ENCODE measurements around the gene GOLGA7B.
A peak's percentile ranks its signal among the peaks of the same experiment; 100 is the strongest.

The GOLGA7B gene

DNA sequence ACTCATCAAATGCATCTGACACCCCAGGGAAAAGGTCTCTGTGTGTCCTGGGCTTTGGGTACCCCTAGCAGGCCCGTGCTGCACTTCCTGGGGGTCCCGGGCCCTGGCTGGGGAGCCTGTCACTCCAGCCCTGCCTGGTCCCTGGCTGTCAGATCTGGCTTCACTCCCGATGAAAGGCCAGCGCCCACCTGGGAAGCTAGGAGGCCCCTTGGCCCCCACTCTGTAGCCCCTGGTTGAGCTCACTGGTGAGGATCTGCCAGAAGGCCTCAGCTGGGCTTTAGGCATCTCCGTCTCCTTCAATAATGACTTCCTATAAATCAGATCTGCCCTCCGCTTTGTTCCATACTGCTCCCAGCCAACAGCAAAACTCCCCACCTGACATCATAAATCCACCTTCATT lies 64.0 kb downstream of the GOLGA7B start:
- no peak for DNase-seq (ENCODE audit: low read depth)
- H3K4me3 ChIP-seq (ENCODE audit: control insufficient read depth, low read depth, low read length), result no peak overlapping the region
- TF ChIP-seq, protein P1, sequence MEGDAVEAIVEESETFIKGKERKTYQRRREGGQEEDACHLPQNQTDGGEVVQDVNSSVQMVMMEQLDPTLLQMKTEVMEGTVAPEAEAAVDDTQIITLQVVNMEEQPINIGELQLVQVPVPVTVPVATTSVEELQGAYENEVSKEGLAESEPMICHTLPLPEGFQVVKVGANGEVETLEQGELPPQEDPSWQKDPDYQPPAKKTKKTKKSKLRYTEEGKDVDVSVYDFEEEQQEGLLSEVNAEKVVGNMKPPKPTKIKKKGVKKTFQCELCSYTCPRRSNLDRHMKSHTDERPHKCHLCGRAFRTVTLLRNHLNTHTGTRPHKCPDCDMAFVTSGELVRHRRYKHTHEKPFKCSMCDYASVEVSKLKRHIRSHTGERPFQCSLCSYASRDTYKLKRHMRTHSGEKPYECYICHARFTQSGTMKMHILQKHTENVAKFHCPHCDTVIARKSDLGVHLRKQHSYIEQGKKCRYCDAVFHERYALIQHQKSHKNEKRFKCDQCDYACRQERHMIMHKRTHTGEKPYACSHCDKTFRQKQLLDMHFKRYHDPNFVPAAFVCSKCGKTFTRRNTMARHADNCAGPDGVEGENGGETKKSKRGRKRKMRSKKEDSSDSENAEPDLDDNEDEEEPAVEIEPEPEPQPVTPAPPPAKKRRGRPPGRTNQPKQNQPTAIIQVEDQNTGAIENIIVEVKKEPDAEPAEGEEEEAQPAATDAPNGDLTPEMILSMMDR (IDR thresholded peaks at IDR 0.05; ENCODE audit: control insufficient read depth, insufficient read depth, low read depth, low read length, missing control alignments), result no peak

DNA sequence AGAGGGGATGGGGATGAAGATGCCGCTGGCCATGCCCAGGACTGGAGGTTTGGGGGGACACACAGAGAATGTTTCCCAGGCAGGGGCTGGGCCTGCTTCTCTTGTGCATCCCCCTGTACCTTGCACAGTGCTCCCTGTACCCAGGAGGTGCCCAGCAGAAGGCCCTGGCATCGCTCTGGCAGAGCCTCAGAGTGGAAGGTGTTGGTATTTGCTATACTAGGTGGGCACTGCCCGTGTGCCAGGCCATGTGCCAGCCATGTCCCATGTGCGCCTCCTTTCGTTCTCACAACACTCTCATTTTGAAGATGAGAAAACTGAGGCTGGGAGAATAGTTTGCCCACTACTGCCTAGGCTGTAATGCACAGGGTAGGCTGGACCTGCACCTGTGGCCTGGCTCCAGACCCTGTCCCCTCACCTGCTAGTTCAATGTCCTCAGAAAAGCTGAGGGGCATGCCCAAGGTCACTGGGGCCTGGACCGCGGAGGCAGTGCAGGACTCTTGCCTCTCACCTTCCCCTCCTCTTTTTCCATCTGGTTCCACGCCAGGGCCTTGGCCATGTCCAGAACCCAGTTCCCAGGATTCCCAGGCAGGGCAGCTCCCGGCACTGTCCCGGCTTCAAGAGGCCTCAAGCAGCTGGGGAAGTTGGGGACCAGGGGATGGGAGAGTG lies 64.7 kb downstream of the GOLGA7B start:
- no peak overlapping the region for H3K4me3 ChIP-seq (ENCODE audit: control insufficient read depth, low read depth, low read length)

DNA sequence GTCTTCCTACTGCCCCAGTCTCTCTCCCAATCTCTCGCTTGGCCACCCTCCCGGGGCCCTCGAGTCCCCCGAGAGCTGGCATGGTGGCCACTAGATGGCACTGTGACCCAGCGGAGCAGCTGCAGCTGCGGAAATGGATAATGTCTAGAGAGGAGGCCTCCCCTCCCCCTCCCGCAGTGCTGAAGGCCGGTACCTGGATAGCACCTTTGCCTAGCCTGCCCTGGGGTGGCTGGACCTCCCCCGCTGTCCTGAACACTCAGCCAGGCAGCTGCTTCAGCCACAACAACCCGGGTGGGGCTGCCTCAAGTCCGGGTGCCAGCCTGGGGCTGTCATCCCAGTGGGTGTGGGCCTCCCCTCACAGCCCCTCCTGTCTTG lies 65.2 kb downstream of the GOLGA7B start:
- H3K4me3 ChIP-seq (ENCODE audit: control insufficient read depth, low read depth, low read length), result no peak overlapping the region
- peak; percentile 2 for DNase-seq (ENCODE audit: low read depth)
- TF ChIP-seq, protein P1 (IDR thresholded peaks at IDR 0.05; ENCODE audit: control insufficient read depth, insufficient read depth, low read depth, low read length, missing control alignments), result peak; percentile 93

More for the DNA sequence above, 64.7 kb downstream of the GOLGA7B start:
- TF ChIP-seq, protein P1 (IDR thresholded peaks at IDR 0.05; ENCODE audit: control insufficient read depth, insufficient read depth, low read depth, low read length, missing control alignments), result no peak
- DNase-seq (ENCODE audit: low read depth), result no peak

DNA sequence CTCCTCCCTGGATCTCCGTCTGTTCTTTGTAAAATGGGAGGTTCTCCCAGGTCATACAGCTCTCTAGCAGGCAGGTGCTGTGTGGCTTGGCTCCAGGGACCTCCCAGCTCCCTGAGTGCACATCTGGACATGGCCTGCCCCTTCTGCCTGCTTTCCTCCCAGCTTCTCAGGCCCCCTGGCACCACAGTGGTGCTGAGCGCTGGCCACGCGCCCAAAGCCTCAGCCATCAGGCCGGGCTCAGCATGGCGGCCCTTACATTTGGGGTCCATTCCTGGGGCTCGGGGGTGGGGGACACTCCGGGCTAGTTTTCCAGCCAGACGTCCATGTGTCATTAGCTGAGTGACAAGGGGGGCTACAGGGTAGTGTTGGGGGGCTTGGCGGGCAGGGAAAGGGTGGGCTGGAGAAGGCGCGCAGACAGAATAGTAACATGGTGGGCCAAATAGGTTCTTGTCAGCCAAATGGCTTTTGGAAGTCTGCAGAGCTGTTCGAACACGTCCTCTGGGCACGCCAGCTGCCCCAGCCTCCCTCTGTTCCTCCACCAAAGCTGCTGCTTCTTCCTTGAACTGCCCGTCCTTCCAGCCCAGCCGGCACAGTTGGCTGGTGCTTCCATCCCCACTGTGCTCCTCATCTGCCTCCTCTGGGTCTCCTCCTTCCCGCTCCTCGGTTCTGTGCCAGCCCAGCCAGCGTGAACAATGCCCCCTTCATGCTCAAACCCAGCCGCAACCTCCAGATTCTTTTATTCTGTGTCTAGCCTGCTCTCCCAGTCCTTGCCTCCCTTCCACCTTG lies 65.9 kb downstream of the GOLGA7B start:
- DNase-seq (ENCODE audit: low read depth), result no peak
- TF ChIP-seq, protein P1 (IDR thresholded peaks at IDR 0.05; ENCODE audit: control insufficient read depth, insufficient read depth, low read depth, low read length, missing control alignments), result no peak
- H3K4me3 ChIP-seq (ENCODE audit: control insufficient read depth, low read depth, low read length), result no peak overlapping the region

DNA sequence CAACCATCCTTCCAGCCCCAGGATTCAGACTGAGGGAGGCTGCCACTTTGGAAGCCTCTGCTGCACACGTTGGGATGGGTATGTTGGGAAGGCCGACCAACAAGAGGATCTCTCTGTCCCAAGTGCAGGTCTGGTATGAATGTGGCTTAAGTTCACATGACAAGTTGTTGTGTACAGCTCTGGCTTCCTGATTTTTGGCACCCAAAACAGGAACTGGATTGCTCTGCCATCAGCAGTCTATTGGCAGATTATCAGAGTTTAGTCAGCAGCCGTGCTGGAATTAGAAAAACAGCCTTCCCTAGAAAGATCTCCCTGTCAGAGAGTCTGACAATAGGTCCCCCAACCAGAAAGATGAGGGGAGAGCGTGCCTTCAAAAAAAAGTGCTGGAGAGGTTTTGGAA lies 66.9 kb downstream of the GOLGA7B start:
- no peak overlapping the region for H3K4me3 ChIP-seq (ENCODE audit: control insufficient read depth, low read depth, low read length)
- DNase-seq (ENCODE audit: low read depth), result no peak
- TF ChIP-seq, protein P1 (IDR thresholded peaks at IDR 0.05; ENCODE audit: control insufficient read depth, insufficient read depth, low read depth, low read length, missing control alignments), result no peak

DNA sequence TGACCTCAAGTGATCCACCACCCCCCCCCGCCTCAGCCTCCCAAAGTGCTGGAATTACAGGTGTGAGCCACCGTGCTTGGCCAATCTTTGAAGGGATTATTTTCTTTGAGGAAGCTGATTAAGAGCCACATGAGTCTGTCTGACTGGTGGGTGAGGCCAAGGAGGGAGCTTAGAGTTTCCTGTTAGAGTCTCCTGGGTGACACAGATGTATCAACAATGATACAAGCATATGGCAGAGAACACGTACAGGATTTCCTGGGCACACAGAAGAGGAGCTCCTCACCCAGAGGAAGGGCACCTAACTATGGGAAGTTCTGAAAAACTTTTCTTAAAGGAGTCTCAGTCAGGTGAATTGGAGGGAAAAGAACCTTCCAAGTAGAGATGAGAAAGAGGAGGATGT lies 69.4 kb downstream of the GOLGA7B start:
- TF ChIP-seq, protein P1 (IDR thresholded peaks at IDR 0.05; ENCODE audit: control insufficient read depth, insufficient read depth, low read depth, low read length, missing control alignments), result no peak
- H3K4me3 ChIP-seq (ENCODE audit: control insufficient read depth, low read depth, low read length), result no peak overlapping the region
- no peak for DNase-seq (ENCODE audit: low read depth)

Data from AG09309 (cell line).